D721Med (cell line): Measurements from ENCODE around the gene TRIM13.
A peak's percentile ranks its signal among the peaks of the same experiment; 100 is the strongest.
"Not testable (repeated sequence)": the region's sequence is repeated elsewhere in the genome, so short reads cannot be mapped to it uniquely, and the experiment has no call there.

Experiments
- DNase-seq: peaks from one replicate; pipeline ENCODE4 v3.0.0; 2011; ENCODE audit warnings: low spot score; ENCODE audit not compliant: insufficient read length
- FAIRE-seq: peaks from 2 replicates; lab custom pipeline; 2011; peaks lifted over from hg19 to GRCh38; lab: Jason Lieb, UNC
- CTCF ChIP-seq: IDR thresholded peaks from 2 replicates; pipeline ENCODE4 v1.5.1; 2012; ENCODE audit warnings: mild to moderate bottlenecking, control low read depth; ENCODE audit not compliant: insufficient read depth; ENCODE audit errors: missing control alignments

TRIM13 gene

GRCh38 chr13:49985129-49985528, 11.7 kb upstream of the TRIM13 start:
- FAIRE-seq (no peak), DNase-seq (no peak)
- TF ChIP-seq CTCF: no peak

- DNase-seq (no peak), FAIRE-seq (no peak)
- TF ChIP-seq CTCF: no peak
Measured at GRCh38 chr13:49986471-49986870, 10.4 kb upstream of the TRIM13 start.

GRCh38 chr13:49990612-49991011, 6.2 kb upstream of the TRIM13 start:
- not testable (repeated sequence) for DNase-seq, FAIRE-seq

- DNase-seq (no peak), FAIRE-seq (no peak)
- no peak for TF ChIP-seq CTCF
Measured at GRCh38 chr13:49993111-49993510, 3.7 kb upstream of the TRIM13 start.

- DNase-seq: no peak
- no peak for FAIRE-seq
- no peak for TF ChIP-seq CTCF
Measured at GRCh38 chr13:49993666-49994065, 3.2 kb upstream of the TRIM13 start.

- DNase-seq (no peak), FAIRE-seq (no peak)
- TF ChIP-seq CTCF: no peak
Measured at GRCh38 chr13:49995625-49996101, 1.2 kb upstream of the TRIM13 start.

- peak; percentile 63 for DNase-seq
- TF ChIP-seq CTCF: no peak
- no peak for FAIRE-seq
Measured at GRCh38 chr13:49996161-49996915, 504 bp upstream of the TRIM13 start.
